HG03442 (cell line): Measurements from ENCODE around the gene LYPD6B.
"Not testable (repeated sequence)": the region's sequence is repeated elsewhere in the genome, so short reads cannot be mapped to it uniquely, and the experiment has no call there.

Source experiments
- ATAC-seq: cut with Tn5 transposase; IDR thresholded peaks from one replicate; pipeline ENCODE4 v1.9.1; 2021; ENCODE audit warnings: mild to moderate bottlenecking, moderate library complexity; ENCODE audit not compliant: unreplicated experiment

LYPD6B gene

DNA sequence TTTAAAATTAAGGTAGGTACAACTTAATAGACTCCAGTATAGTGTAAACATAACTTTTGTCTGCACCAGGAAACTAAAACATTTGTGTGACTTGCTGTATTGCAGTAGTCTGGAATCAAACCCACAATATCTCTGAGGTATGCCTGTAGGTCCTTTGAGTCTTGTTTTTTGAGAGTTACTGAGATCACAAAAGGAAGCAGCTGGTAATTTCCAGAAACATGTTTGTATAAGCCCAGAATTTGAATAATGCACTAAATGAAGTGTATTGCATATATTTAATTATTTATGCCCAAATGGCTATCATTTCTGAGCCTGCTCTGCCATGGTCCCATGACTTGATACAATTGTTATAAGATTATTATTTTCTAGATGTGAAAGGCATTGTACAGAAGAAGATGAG is 148.6 kb downstream of the LYPD6B start:
- no peak for ATAC-seq

DNA sequence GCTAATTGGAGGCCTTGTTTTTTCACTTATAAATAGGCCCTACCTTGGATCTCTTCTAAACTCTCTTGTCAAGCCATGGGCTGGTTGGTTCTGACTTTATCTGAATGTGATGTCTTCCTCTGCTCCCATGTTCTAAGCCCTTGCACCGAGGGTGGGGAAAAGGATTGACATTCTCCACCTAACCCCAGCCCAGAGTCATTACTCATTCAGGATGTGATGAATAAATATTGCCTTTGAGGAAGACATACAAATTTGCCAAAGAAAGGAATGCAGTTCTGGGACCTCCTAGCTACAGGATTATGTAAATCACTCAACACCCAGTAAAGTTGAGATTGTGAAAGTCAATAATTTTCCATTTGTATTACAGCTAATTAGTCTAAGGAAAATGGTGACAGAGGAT is 149.8 kb downstream of the LYPD6B start:
- no peak for ATAC-seq

DNA sequence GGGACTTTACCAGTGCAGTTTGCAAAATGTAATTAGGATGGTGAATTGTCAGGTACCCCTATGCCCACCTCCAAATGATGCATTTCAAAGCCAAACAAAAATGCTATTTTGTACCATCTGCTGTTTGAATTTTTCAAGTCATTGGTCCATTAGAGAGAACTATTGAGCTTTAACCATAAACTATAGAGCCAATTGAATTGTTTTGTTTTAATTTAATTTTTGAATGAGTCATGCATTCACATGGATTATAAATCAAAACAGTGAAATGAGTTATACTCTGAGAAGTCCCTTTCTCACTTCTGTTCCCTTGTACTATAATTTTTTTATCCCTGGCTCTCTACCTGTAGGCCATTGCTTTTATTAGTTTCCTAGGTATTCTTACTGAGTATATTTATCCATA is 151.3 kb downstream of the LYPD6B start:
- ATAC-seq, result no peak

DNA sequence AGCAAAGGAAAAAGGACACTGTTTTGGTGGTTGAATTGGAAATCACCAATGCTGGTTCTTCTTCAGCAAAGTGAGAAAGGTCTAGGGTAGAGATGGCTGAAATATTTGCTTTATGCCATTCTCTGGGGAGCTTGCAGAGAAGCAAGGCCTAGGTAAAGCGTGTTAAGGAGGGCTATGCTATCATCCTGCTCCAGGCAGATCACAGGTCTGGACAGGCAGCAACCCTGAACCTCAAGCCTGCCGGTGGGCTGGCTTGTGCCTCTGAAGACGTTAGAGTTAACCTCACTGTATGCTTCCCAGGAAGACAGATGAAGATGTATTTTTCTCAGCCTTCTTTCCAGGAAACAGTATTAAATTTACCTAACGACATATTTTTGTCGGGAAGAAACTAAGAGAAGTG is 153.4 kb downstream of the LYPD6B start:
- ATAC-seq, result no peak

DNA sequence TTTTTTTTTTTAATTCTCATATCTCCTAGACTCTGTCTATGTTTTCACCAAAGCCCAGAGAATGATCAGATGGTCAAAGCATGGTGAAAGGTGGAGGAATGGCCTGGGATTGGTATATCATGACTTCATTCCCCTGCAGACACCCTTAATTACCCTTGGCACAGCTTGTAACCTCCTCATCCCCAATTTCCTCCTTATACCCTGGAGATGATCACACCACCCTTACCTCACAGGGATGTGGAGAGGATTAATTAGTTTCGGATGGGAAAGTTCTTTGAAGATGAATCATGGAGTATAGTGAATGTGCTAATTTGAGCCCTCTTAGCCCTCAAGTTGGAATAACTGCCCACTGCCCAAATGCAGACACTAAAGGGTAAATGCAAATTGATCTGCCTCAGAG is 153.9 kb downstream of the LYPD6B start:
- no peak for ATAC-seq

DNA sequence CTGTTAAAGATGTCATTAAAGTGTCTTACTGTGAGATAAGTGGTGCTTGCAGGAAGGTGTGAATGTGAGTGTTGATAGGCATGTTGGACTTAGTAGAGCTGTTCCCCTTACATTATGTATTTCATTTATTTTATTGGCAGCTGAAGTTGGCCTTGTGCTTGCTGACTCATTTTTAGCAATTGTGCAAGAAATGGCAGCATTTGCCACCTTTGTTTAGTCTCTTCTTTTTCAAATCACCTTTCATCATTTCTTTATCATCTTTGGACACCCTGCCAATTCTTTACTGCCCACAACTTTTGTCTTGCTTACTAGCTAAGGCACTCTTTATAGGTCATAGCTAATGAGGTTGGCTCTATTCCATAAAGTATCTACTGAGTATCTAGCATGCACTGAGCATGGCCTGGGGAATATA is 161.6 kb downstream of the LYPD6B start:
- ATAC-seq, result no peak

DNA sequence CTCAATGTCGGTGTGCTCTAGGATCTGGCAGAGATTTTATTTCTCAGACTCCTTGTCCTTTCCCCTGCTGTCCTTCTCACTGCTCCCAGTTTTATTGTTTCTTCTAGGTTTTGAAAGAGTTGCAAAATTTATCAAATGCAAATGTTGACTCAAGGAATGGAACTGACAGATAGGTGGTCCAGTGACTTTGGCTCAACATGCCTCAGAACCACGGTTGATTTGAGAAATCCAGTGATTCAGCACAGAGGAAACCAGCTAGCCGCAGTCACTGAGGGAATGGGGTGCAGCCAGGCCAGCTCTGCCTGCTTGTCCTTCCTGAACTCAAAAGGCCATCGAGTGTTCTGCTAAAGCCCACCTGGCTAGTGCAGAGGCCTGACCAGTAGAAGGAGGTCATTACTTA is 166.2 kb downstream of the LYPD6B start:
- no peak for ATAC-seq

DNA sequence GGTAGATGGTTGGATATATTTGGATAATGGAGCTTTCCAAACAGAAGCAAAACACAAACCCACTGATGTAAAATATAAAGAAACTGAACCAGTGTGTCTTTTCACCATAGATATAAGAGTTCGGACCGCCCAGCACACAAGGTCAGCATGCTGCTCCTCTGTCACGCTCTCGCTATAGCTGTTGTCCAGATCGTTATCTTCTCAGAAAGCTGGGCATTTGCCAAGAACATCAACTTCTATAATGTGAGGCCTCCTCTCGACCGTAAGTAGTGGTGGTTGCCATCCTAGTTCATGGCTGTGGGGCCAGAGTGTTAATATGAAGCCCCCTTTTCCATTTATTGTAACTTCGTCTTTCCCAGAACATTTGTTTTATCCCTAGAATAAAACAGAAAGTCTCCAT is 166.6 kb downstream of the LYPD6B start:
- no peak for ATAC-seq

DNA sequence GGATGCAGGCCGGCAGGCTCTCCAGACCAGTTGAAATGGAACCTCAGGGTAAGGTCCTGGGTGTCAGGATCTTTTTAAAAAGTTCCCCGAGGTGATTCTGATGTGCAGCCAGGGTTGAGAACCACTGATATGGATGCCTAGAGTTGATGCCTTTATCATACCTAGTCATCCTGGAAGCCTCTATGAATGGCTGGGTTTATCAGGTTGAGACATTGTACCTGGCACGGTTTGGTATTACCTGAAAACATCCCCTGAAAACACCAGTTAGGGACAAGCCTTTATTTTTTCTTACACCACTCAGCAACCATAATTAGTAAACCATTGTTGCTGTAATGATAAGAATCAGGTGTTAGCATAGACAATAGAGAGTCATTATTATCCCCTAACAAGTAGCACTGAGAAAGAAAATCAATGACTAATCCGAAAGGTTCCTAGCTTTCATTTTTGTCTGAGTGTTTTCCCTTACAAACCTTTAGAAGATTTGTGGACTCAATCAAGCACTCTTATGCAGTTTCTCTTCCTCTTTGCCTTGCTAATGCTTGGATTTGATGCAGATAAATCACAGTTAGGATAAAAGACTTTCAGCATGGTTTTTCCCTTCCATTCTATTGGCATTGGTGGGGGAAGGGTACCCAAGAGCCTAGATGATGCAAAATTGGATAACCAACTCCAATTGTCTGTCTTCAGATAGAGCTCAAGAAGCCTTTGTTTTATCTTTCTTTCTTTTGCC is 175.4 kb downstream of the LYPD6B start:
- ATAC-seq, result peak; percentile 38

DNA sequence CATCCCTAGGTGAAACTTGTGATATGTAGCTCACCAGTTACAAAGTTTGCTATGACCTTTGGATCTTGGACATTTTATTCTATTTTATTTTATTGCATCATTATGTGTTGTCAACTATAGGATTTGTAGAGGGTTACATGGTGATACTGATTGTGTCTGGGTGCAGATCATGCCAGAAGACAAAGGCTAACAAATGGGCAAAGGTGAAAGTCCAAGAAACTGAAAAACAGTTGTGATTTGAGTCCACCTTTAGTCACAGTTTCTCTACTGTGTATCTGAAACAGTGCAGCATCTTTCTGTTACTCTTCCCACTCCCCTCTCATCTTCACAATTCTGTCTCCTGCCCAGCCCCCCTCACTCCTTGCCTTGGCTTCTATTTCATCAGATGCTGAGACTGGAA is 180.0 kb downstream of the LYPD6B start:
- no peak for ATAC-seq

DNA sequence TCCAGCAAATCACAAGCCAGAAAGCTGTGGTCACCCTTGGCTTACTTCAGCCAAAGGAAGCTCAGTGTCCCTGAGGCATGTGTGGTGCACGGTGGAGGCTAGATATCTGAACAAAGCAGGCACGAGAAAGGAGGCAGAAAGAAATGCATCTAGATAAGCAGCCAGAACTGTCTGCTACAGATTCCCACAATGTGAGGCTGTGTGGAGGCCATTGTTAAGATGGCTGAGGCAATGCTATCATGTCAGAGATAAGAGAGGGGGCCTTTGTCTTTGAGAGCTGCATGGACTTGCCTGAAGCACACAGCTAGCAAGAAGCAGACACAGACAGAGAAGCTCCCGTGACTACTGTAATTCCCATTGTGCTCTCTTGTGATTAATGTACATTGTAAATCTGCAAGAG is 181.4 kb downstream of the LYPD6B start:
- no peak for ATAC-seq

DNA sequence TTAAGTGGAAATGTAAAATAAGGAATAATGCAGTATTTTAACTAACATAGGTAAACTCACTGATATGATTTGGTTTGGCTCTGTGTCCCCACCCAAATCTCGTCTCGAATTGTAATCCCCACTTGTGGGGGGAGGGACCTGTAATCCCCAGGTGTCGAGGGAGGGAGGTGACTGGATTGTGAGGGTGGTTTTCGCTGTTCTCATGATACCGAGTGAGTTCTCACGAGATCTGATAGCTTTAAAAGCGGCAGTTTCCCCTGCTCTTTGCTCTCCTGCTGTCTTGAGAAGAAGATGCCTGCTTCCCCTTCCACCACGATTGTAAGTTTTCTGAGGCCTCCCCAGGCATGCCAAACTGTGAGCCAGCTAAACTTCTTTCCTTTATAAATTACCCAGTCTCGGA is 182.5 kb downstream of the LYPD6B start:
- no peak for ATAC-seq

DNA sequence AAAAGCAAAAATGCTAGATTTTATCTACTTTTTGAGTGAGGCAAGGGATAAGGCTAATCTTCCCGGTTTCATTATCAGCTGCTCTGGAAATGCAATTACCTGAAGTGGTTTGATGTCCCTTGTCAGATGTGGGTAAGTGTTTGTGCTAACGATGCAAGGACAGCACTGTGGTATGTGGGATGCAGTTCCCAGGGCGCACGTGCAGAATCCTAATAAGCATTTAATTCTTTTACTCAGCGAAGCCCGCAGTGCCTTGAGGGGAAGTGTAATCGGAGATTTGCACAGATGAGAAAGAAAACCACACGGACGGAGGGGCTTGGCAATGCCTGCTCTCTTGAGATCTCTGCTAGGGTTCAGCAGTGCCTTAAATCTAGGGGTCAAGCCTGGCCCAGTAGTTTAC is 183.4 kb downstream of the LYPD6B start:
- no peak for ATAC-seq

DNA sequence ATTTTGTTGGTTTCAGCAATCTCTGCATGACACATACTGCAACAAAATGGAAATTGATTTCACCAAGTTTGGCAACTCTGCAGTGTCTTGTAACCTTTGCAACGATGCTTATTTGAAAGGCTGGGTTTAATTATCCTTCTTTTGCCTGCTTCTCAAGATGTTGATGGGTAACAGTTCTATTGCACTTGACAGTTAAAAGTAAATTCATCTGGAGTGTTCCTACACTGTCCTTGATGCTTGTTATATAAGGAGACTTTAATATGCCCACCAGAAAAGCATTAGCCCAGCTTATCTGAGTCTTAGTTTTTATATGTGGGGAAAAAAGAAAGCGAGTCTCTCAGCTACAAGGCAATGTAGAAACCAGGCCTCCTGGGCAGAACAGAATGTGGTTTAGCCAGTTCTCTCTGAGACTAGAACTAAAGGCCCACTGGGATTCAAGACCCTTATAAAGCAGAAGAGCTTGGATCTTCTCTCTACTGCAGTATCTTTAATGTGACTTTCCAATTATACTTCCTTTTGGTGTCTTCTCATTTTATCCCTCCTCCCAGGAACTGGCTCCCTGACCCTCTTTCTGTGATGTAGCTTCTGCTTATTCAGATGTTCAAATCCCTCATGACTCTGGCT is 185.1 kb downstream of the LYPD6B start:
- no peak for ATAC-seq

DNA sequence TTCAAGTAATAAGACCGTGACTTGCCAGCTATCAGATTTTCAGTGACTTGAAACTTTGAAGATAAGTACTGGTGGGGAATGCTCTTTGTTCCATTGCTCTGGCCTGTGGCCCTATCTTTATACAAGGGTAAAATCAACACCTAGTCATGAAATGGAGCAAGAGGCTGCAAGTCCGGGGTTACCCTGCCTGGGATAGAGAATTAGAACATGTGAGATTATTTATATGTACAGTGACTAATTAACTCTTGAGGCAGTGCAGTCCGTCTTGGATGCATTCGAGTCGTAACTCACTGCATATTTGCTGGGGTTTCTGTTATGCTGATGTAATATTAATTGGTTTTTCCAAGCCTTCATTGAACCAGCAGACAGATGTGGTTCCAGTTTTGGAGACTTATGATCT is 186.0 kb downstream of the LYPD6B start:
- no peak for ATAC-seq

DNA sequence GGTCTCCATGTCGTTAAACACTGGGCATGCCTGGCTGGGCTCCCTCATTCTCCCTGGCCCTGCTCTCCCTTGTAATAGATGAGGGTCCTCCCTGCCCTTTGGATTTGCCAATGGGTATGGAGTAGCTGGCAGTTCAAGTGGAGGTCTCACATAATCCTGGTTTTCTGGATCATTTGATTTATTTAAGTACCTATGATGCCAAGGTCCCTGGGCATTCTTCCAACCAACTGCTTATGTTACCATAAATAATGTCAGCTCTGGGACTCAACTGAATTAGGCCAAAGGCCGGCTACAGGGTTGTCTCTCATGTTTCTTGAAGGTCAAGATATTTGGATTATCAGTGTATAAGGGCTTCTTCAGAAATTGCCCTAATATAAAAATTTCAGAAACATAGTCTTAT is 186.9 kb downstream of the LYPD6B start:
- ATAC-seq, result no peak

DNA sequence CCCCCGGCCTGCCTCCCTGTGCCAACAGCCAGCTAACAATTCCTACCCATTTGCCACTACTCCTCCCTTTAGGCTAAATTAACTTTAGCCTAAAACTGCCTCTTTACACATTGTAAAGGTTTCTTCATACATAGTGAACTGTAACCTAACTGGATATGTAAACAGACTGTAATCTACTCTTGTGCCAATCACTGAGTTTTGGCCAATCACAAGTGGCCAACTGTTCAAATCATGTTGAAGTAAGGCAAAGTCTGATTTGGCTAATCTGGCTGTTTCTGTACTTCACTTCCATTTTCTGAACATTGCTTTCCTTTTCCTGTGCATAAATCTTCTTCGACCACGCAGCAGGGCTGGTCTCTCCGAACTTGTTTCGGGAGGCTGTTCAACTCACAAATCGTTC is 188.3 kb downstream of the LYPD6B start:
- ATAC-seq, result no peak

DNA sequence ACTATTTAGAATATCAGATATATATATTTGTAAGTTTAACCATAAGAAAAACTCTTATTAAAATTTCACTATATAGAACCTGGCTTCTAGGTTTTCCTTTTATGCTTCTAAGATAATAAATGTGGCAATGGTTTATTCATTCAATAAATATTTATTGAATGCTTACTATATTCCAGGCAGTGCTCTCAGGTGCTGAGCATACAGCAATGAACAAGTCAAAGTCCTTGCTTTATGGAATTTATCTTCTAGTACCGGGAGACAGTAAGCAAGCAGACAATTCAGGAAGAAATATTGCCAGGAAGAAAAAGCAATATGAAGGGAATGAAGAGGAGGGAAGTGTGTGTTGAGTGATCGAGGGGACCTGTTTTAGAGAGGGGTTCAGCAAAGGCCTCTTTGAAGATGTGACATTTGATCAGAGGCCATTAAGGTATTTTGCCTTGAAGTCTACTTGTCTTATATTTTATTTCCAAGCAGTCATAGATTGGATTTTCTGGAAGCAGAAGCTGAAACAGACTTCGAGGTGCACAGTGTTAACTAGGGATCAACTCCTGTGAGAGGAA is 197.4 kb downstream of the LYPD6B start:
- ATAC-seq, result no peak

DNA sequence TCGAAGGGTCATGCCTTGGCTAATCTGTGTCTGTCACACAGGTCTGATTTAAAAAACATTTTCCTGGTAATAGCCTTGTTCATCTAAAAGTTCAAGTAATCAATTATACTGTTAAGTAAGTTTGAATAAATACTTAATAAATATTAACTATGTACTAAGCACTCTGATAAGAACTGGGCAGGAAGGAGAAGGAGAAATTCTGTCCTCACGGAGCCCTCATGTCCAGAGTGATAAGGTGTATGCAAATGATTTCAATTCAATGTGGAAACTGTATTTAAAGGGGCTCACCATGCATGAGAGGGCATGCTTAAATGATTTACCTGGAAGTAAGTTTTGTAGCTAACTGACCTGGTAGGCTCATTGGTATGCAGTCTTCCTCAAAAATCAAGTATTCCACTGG is 197.9 kb downstream of the LYPD6B start:
- ATAC-seq, result no peak

DNA sequence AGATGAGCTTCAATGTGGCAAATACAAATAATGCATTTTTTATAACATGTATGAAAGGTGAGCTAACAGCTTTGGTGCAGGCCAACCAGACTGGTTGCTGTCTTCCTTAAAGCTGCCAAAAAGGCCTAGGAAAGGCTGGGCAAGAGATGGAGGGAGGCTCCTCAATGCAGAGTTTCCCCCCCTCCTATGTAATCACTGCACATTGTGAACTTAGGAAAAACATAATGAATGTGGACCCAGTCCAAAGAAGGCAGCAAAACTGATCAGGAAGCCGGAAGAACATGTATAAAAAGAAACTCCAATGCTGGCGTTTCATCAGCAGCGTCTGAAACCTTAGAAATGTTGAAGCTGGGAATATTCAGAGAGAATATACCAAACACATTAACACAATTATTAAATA is 207.7 kb downstream of the LYPD6B start:
- no peak for ATAC-seq

DNA sequence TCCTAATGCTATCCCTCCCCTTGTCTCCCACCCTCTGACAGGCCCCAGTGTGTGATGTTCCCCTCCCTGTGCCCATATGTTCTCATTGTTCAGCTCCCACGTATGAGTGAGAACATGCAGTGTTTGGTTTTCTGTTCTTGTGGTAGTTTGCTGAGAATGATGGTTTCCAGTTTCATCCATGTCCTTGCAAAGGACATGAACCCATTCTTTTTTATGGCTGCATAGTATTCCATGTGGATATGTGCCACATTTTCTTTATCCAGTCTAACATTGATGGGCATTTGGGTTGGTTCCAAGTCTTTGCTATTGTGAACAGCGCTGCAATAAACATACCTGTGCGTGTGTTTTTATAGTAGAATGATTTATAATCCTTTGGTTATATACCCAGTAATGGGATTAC is 212.9 kb downstream of the LYPD6B start:
- ATAC-seq, result not testable (repeated sequence)

DNA sequence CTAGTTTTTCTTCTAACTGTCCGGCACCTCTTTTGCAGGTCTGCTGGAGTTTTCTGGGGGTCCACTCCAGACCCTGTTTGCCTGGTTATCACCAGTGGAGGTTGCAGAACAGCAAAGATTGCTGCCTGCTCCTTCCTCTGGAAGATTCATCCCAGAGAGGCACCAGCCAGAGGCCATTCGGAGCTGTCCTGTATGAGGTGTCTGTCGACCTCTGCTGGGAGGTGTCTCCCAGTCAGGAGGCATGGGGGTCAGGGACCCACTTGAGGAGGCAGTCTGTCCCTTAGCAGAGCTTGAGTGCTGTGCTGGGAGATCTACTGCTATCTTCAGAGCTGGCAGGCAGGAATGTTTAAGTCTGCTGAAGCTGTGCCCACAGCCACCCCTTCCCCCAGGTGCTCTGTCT is 218.4 kb downstream of the LYPD6B start:
- not testable (repeated sequence) for ATAC-seq

DNA sequence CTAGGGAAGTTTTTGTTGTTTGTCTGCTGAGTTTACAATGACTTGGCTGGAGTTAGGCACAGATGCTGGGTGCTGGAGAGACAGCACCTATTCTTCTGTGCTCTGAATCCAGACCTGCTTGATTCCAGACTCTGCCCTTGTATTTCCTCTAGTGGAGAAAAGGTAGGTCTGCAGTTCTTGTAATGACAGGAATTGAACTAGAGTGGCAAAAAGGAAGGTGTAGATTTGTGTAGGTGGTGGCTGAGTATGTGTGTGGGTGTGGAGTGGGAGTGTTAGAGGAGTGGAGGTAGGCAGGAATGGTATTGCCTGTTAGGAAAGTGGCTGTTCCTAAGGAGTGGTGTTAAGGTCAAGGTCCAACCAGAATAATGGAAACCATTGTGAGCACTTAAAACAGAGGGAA is 220.0 kb downstream of the LYPD6B start:
- no peak for ATAC-seq
